ENCODE data around the gene TMEM200A. TPM values are rescaled to one million over a fixed set of nuclear protein-coding genes. Genes with fewer than 3 reads are reported as not detected.

The TMEM200A gene
- total RNA-seq, 1 donor from 2014 or later: 20.0 TPM

- TF ChIP-seq, protein P1, sequence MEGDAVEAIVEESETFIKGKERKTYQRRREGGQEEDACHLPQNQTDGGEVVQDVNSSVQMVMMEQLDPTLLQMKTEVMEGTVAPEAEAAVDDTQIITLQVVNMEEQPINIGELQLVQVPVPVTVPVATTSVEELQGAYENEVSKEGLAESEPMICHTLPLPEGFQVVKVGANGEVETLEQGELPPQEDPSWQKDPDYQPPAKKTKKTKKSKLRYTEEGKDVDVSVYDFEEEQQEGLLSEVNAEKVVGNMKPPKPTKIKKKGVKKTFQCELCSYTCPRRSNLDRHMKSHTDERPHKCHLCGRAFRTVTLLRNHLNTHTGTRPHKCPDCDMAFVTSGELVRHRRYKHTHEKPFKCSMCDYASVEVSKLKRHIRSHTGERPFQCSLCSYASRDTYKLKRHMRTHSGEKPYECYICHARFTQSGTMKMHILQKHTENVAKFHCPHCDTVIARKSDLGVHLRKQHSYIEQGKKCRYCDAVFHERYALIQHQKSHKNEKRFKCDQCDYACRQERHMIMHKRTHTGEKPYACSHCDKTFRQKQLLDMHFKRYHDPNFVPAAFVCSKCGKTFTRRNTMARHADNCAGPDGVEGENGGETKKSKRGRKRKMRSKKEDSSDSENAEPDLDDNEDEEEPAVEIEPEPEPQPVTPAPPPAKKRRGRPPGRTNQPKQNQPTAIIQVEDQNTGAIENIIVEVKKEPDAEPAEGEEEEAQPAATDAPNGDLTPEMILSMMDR (IDR thresholded peaks at IDR 0.05; ENCODE audit: insufficient read depth, low read length, poor library complexity, severe bottlenecking): no peak
- no peak overlapping the region for H3K4me3 ChIP-seq (ENCODE audit: low read depth, low read length)
- DNase-seq (ENCODE audit: low read depth): no peak
- H3K36me3 ChIP-seq (ENCODE audit: control insufficient read depth, insufficient read depth, low read length): no peaks in the 10 kb centered on the region
- H3K27me3 ChIP-seq (ENCODE audit: control insufficient read depth, insufficient read depth, low read length): no peaks in the 10 kb centered on the region
Observed at GRCh38 chr6:130385064-130385695, 19.4 kb downstream of the TMEM200A start.

GRCh38 chr6:130389142-130389541 is 23.3 kb downstream of the TMEM200A start:
- H3K36me3 ChIP-seq (ENCODE audit: control insufficient read depth, insufficient read depth, low read length): no peaks in the 10 kb centered on the region
- no peak for DNase-seq (ENCODE audit: low read depth)
- no peaks in the 10 kb centered on the region for H3K27me3 ChIP-seq (ENCODE audit: control insufficient read depth, insufficient read depth, low read length)
- H3K4me3 ChIP-seq (ENCODE audit: low read depth, low read length): no peak overlapping the region
- TF ChIP-seq, protein P1 (IDR thresholded peaks at IDR 0.05; ENCODE audit: insufficient read depth, low read length, poor library complexity, severe bottlenecking): no peak

- Histone ChIP-seq H3K36me3 (ENCODE audit: control insufficient read depth, insufficient read depth, low read length) (no peaks in the 10 kb centered on the region), H3K4me3 (ENCODE audit: low read depth, low read length) (no peak overlapping the region), H3K27me3 (ENCODE audit: control insufficient read depth, insufficient read depth, low read length) (no peaks in the 10 kb centered on the region)
- no peak for DNase-seq (ENCODE audit: low read depth)
- TF ChIP-seq, protein P1 (IDR thresholded peaks at IDR 0.05; ENCODE audit: insufficient read depth, low read length, poor library complexity, severe bottlenecking): no peak
Observed at GRCh38 chr6:130390890-130391289, 25.1 kb downstream of the TMEM200A start.

DNA sequence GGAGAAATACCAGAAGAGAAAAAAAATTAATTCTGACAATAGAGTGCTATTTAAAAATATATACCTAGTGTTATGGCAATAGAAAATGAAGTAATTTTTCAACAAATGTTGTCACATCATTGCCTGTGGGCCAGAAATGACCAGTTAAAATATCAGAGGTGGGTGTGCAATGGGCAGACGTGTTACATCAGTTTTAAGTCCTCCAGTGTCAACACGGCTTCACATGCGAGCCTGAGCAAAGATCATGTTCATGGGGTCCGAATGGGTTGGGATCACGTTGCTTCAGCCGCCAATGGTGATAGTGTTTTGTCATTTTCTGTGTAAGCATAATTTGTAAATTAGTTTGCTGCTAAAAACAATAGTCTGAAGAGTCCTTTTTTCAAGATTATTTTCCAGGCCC is 27.5 kb downstream of the TMEM200A start:
- Histone ChIP-seq H3K27me3 (ENCODE audit: control insufficient read depth, insufficient read depth, low read length) (no peaks in the 10 kb centered on the region), H3K36me3 (ENCODE audit: control insufficient read depth, insufficient read depth, low read length) (no peaks in the 10 kb centered on the region), H3K4me3 (ENCODE audit: low read depth, low read length) (no peak overlapping the region)
- DNase-seq (ENCODE audit: low read depth): no peak
- TF ChIP-seq, protein P1 (IDR thresholded peaks at IDR 0.05; ENCODE audit: insufficient read depth, low read length, poor library complexity, severe bottlenecking): no peak

DNA sequence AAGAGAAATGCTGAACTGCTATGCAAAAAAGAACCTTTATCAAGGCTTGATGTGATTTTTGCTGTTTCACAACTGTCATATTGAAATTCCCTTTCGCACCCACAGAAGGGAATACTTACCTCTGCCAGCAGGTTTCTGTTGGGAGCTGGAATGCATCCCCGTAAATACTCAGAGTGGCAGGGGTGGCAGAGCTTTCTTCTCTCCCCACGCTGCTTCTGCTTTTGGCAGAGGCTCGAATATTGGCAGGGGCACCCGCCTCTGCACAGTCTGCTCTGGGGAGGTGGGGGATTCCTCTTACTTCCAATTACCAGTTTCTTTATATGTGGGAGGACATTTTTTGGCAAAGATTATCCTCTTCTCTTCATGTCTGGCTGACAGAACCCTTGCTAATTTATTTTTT is 28.4 kb downstream of the TMEM200A start:
- TF ChIP-seq, protein P1 (IDR thresholded peaks at IDR 0.05; ENCODE audit: insufficient read depth, low read length, poor library complexity, severe bottlenecking): no peak
- H3K27me3 ChIP-seq (ENCODE audit: control insufficient read depth, insufficient read depth, low read length): no peaks in the 10 kb centered on the region
- no peak for DNase-seq (ENCODE audit: low read depth)
- H3K4me3 ChIP-seq (ENCODE audit: low read depth, low read length): no peak overlapping the region
- no peaks in the 10 kb centered on the region for H3K36me3 ChIP-seq (ENCODE audit: control insufficient read depth, insufficient read depth, low read length)

- Histone ChIP-seq H3K27me3 (ENCODE audit: control insufficient read depth, insufficient read depth, low read length) (no peaks in the 10 kb centered on the region), H3K4me3 (ENCODE audit: low read depth, low read length) (no peak overlapping the region), H3K36me3 (ENCODE audit: control insufficient read depth, insufficient read depth, low read length) (no peaks in the 10 kb centered on the region)
- no peak for DNase-seq (ENCODE audit: low read depth)
- TF ChIP-seq, protein P1 (IDR thresholded peaks at IDR 0.05; ENCODE audit: insufficient read depth, low read length, poor library complexity, severe bottlenecking): no peak
Observed at GRCh38 chr6:130395164-130395563, 29.3 kb downstream of the TMEM200A start.
